HEK293T (cell line): ENCODE results near the gene TPPP2.

Experiments
- BHLHE40 ChIP-seq: fragments of 450-650 bp; IDR thresholded peaks from 2 replicates; pipeline ENCODE4 v1.6.1; 2016; ENCODE audit warnings: mild to moderate bottlenecking, moderate library complexity, borderline replicate concordance
- ELF4 ChIP-seq: fragments of 450-650 bp; IDR thresholded peaks from 2 replicates; pipeline ENCODE4 v1.6.1; 2017; ENCODE audit warnings: antibody characterized with exemption
- FOXA1 ChIP-seq: fragments of 450-650 bp; IDR thresholded peaks from 2 replicates; pipeline ENCODE4 v1.6.1; 2016; ENCODE audit warnings: mild to moderate bottlenecking
- FOXM1 ChIP-seq: fragments of 450-650 bp; IDR thresholded peaks from 2 replicates; pipeline ENCODE4 v1.6.1; 2017; ENCODE audit warnings: mild to moderate bottlenecking, borderline replicate concordance
- HDGF ChIP-seq: fragments of 450-650 bp; IDR thresholded peaks from 2 replicates; pipeline ENCODE4 v1.6.1; 2017; ENCODE audit warnings: antibody characterized with exemption, borderline replicate concordance
- L3MBTL2 ChIP-seq: fragments of 450-650 bp; conservative IDR thresholded peaks from 2 replicates; pipeline ENCODE4 v1.6.1; 2016; ENCODE audit warnings: mild to moderate bottlenecking
- LEF1 ChIP-seq: fragments of 450-650 bp; IDR thresholded peaks from 2 replicates; pipeline ENCODE4 v1.6.1; 2017; ENCODE audit warnings: mild to moderate bottlenecking, borderline replicate concordance
- SP1 ChIP-seq: fragments of 450-650 bp; IDR thresholded peaks from 2 replicates; pipeline ENCODE4 v1.6.1; 2017
- SUZ12 ChIP-seq: fragments of 450-650 bp; IDR thresholded peaks from 2 replicates; pipeline ENCODE4 v1.6.1; 2016; ENCODE audit warnings: mild to moderate bottlenecking
- TARDBP ChIP-seq: fragments of 450-650 bp; IDR thresholded peaks from 2 replicates; pipeline ENCODE4 v1.6.1; 2016
- ZNF384 ChIP-seq: fragments of 450-650 bp; IDR thresholded peaks from 2 replicates; pipeline ENCODE4 v1.6.1; 2016
- TF ChIP-seq, protein P1 (sequence below): fragments of 450-650 bp; IDR thresholded peaks from 2 replicates; pipeline ENCODE4 v1.6.1; 2016

DNA sequence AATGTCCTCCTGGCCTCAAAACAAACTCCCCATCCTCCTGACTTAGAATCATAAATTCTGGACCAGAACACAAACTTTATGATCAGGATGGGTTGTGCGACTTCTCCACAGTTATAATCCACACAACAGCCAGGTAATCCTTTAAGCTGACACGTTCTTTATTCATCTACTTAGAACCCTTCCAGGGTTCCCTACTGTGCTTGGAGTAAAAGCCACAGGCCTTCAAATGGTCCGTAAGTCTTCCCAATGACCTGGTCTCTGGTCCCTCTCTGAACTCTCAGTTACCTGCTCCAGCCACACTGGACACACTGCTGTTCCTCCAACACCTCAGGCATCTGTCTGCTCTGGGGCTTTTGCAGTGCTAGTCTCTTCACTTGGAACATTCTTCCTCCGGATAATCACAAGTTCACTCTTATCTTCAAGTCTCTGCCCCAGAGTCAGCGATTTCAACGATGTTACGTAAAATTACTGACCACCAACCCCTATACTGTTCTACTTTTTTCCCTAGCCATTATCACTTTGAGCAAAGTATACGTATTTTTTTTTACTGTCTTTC, 10.4 kb downstream of the TPPP2 start:
- TF ChIP-seq HDGF (no peak), TARDBP (no peak), SUZ12 (no peak), FOXA1 (no peak), SP1 (no peak), ZNF384 (no peak), ELF4 (no peak), FOXM1 (no peak), BHLHE40 (no peak), LEF1 (no peak), L3MBTL2 (no peak)
- TF ChIP-seq, protein P1, sequence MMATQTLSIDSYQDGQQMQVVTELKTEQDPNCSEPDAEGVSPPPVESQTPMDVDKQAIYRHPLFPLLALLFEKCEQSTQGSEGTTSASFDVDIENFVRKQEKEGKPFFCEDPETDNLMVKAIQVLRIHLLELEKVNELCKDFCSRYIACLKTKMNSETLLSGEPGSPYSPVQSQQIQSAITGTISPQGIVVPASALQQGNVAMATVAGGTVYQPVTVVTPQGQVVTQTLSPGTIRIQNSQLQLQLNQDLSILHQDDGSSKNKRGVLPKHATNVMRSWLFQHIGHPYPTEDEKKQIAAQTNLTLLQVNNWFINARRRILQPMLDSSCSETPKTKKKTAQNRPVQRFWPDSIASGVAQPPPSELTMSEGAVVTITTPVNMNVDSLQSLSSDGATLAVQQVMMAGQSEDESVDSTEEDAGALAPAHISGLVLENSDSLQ, result no peak
